Measurements from ENCODE around the gene ROBO1.
A peak's percentile ranks its signal among the peaks of the same experiment; 100 is the strongest.

ROBO1 gene

DNA sequence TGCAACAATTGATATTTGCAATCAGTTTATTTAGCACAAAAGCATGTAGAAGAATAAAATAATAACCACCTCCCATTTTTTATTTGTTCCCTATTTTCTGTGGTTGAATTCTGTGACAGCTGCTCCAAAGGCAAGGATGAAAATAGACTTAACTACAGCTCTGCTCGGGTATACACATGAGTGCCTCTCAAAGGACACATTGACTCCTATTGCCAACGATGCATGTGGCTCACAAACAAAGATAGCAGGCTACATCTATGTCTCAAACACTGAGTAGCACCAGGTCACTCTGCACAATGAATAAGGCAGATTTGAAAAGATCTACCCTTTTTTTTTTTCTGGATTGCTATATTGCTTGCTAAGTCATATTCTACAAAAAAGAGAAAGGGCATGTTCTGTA is 612.9 kb downstream of the ROBO1 start:
- no peak for TF ChIP-seq CTCF (conservative IDR thresholded peaks at IDR 0.05; ENCODE audit: low read depth, low read length)
- no peak for DNase-seq (ENCODE audit: low read depth)
- H3K4me3 ChIP-seq (ENCODE audit: low read depth, low read length) = no peak overlapping the region

DNA sequence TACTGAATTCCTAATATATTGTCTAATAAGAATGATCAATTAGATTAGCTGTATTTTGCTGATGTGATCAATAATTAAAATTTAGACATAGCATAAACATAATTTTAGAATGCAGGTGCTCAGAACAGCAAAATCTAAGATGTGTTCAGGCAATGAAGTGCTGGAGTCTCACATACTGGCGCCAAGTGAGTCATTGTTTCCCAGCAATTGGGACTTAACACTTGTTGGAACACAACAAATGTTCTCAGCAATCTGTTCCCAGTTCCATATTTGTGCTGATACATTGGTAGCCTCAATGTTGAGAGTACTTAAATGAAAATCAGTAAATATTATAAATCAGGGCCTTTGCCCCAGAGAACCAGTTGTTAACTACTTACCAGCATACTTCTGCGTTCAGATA is 619.0 kb downstream of the ROBO1 start:
- TF ChIP-seq CTCF (conservative IDR thresholded peaks at IDR 0.05; ENCODE audit: low read depth, low read length) = no peak
- peak; percentile 58 for DNase-seq (ENCODE audit: low read depth)

GRCh38 chr3:79146024-79146423 is 621.8 kb downstream of the ROBO1 start:
- TF ChIP-seq CTCF (conservative IDR thresholded peaks at IDR 0.05; ENCODE audit: low read depth, low read length) = no peak
- no peak for DNase-seq (ENCODE audit: low read depth)
- no peak overlapping the region for H3K4me3 ChIP-seq (ENCODE audit: low read depth, low read length)

More for the DNA sequence above, 619.0 kb downstream of the ROBO1 start:
- no peak overlapping the region for H3K4me3 ChIP-seq (ENCODE audit: low read depth, low read length)

DNA sequence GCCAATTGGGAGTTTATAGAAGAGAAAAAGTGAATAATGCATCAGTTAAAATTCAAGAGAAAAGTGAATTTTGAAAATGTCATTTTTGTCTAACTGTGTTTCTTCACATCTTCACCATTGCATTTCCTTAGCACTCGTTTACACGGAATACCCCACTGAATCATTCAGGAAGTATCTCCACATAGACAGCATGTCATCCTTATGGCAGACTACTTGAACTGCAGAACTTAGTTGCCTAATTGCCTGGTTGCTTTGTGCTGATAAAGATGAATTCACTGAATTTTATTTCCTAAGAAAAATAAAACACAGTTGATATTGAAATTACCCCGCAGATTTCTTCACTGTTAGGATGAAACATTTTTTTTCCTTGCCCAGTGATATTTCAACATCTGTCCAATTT is 627.1 kb downstream of the ROBO1 start:
- peak; percentile 89 for DNase-seq (ENCODE audit: low read depth)
- TF ChIP-seq CTCF (conservative IDR thresholded peaks at IDR 0.05; ENCODE audit: low read depth, low read length) = no peak
- no peak overlapping the region for H3K4me3 ChIP-seq (ENCODE audit: low read depth, low read length)

- peak; percentile 26 for DNase-seq (ENCODE audit: low read depth)
- H3K4me3 ChIP-seq (ENCODE audit: low read depth, low read length) = no peak overlapping the region
- TF ChIP-seq CTCF (conservative IDR thresholded peaks at IDR 0.05; ENCODE audit: low read depth, low read length) = no peak
These were observed 628.3 kb downstream of the ROBO1 start for GRCh38 chr3:79139395-79140068.

- H3K4me3 ChIP-seq (ENCODE audit: low read depth, low read length) = no peak overlapping the region
- DNase-seq (ENCODE audit: low read depth) = no peak
- no peak for TF ChIP-seq CTCF (conservative IDR thresholded peaks at IDR 0.05; ENCODE audit: low read depth, low read length)
These were observed 642.3 kb downstream of the ROBO1 start for GRCh38 chr3:79125313-79125984.

- DNase-seq (ENCODE audit: low read depth) = no peak
- no peak overlapping the region for H3K4me3 ChIP-seq (ENCODE audit: low read depth, low read length)
- no peak for TF ChIP-seq CTCF (conservative IDR thresholded peaks at IDR 0.05; ENCODE audit: low read depth, low read length)
These were observed 652.3 kb downstream of the ROBO1 start for GRCh38 chr3:79115458-79115857.
